Progenitor cell of endocrine pancreas (in vitro differentiated cells): ENCODE data around the gene AQP5. TPM values are rescaled to one million over a fixed set of nuclear protein-coding genes. Genes with fewer than 3 reads are reported as not detected.

ENCODE experiments used
- DNase-seq: peaks from one replicate; pipeline ENCODE4 v3.0.0; 2021; ENCODE audit warnings: low spot score; ENCODE audit not compliant: unreplicated experiment
- H3K27ac Mint-ChIP-seq: 2 replicates; pipeline ENCODE4 v1.8.0; 2021; ENCODE audit warnings: mild to moderate bottlenecking, moderate library complexity, mixed read lengths
- H3K27me3 Mint-ChIP-seq: 2 replicates; pipeline ENCODE4 v1.8.0; 2021; ENCODE audit warnings: mixed read lengths
- H3K36me3 Mint-ChIP-seq: 2 replicates; pipeline ENCODE4 v1.8.0; 2022; ENCODE audit warnings: mixed read lengths; ENCODE audit not compliant: insufficient read depth
- H3K4me1 Mint-ChIP-seq: 2 replicates; pipeline ENCODE4 v1.8.0; 2021; ENCODE audit warnings: low read depth, mixed read lengths
- H3K4me3 Mint-ChIP-seq: 2 replicates; pipeline ENCODE4 v1.8.0; 2021; ENCODE audit warnings: low read depth, mild to moderate bottlenecking, moderate library complexity, mixed read lengths
- H3K9me3 Mint-ChIP-seq: 2 replicates; pipeline ENCODE4 v1.8.0; 2021; ENCODE audit warnings: low read depth, mixed read lengths
- CTCF ChIP-seq: fragments of 200-600 bp; sonication (generic); IDR thresholded peaks from one replicate; pipeline ENCODE4 v1.5.0; 2021; ENCODE audit warnings: antibody characterized with exemption, mild to moderate bottlenecking; ENCODE audit not compliant: unreplicated experiment
- total RNA-seq: library from RNA; stranded (reverse); gene quantifications from 2 replicates; pipeline ENCODE4 v1.2.1, GENCODE V29; 2021

AQP5 gene
- total RNA-seq, 1 donor from 2014 or later, result 1.8 TPM

GRCh38 chr12:49939307-49939706 lies 22.4 kb upstream of the AQP5 start:
- peaks cover 17% of the 10 kb centered on the region for H3K27me3 Mint-ChIP-seq
- peaks cover 34% of the 10 kb centered on the region for H3K4me1 Mint-ChIP-seq
- no peaks in the 10 kb centered on the region for H3K36me3 Mint-ChIP-seq
- H3K4me3 Mint-ChIP-seq, result no peak overlapping the region
- peak overlapping the region; percentile 79 for H3K27ac Mint-ChIP-seq
- no peak for TF ChIP-seq CTCF
- DNase-seq, result no peak
- peaks cover 4% of the 10 kb centered on the region for H3K9me3 Mint-ChIP-seq

GRCh38 chr12:49939707-49940106 lies 22.0 kb upstream of the AQP5 start:
- Mint-ChIP-seq H3K4me1 (peaks cover 36% of the 10 kb centered on the region), H3K36me3 (no peaks in the 10 kb centered on the region), H3K27me3 (peaks cover 21% of the 10 kb centered on the region), H3K4me3 (no peak overlapping the region), H3K9me3 (peaks cover 1% of the 10 kb centered on the region), H3K27ac (no peak overlapping the region)
- DNase-seq, result no peak
- TF ChIP-seq CTCF, result no peak

GRCh38 chr12:49941556-49942511 lies 19.8 kb upstream of the AQP5 start:
- peaks cover 44% of the 10 kb centered on the region for H3K4me1 Mint-ChIP-seq
- no peak overlapping the region for H3K4me3 Mint-ChIP-seq
- no peak overlapping the region for H3K27ac Mint-ChIP-seq
- no peak for TF ChIP-seq CTCF
- no peak for DNase-seq
- peaks cover 34% of the 10 kb centered on the region for H3K27me3 Mint-ChIP-seq
- H3K9me3 Mint-ChIP-seq, result no peaks in the 10 kb centered on the region
- H3K36me3 Mint-ChIP-seq, result no peaks in the 10 kb centered on the region

GRCh38 chr12:49942512-49942893 lies 19.2 kb upstream of the AQP5 start:
- Mint-ChIP-seq H3K9me3 (no peaks in the 10 kb centered on the region), H3K36me3 (no peaks in the 10 kb centered on the region), H3K27me3 (peaks cover 36% of the 10 kb centered on the region), H3K4me3 (no peak overlapping the region), H3K4me1 (peaks cover 38% of the 10 kb centered on the region), H3K27ac (no peak overlapping the region)
- no peak for DNase-seq
- no peak for TF ChIP-seq CTCF

- H3K27ac Mint-ChIP-seq, result no peak overlapping the region
- peaks cover 39% of the 10 kb centered on the region for H3K27me3 Mint-ChIP-seq
- no peaks in the 10 kb centered on the region for H3K9me3 Mint-ChIP-seq
- H3K4me1 Mint-ChIP-seq, result peaks cover 37% of the 10 kb centered on the region
- no peak for TF ChIP-seq CTCF
- H3K36me3 Mint-ChIP-seq, result no peaks in the 10 kb centered on the region
- no peak overlapping the region for H3K4me3 Mint-ChIP-seq
- DNase-seq, result no peak
These were observed 18.6 kb upstream of the AQP5 start for GRCh38 chr12:49942921-49943624.
